ENCODE data around the gene PARL.

- TF ChIP-seq, protein P1, sequence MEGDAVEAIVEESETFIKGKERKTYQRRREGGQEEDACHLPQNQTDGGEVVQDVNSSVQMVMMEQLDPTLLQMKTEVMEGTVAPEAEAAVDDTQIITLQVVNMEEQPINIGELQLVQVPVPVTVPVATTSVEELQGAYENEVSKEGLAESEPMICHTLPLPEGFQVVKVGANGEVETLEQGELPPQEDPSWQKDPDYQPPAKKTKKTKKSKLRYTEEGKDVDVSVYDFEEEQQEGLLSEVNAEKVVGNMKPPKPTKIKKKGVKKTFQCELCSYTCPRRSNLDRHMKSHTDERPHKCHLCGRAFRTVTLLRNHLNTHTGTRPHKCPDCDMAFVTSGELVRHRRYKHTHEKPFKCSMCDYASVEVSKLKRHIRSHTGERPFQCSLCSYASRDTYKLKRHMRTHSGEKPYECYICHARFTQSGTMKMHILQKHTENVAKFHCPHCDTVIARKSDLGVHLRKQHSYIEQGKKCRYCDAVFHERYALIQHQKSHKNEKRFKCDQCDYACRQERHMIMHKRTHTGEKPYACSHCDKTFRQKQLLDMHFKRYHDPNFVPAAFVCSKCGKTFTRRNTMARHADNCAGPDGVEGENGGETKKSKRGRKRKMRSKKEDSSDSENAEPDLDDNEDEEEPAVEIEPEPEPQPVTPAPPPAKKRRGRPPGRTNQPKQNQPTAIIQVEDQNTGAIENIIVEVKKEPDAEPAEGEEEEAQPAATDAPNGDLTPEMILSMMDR (IDR thresholded peaks at IDR 0.05; ENCODE audit: poor library complexity), result no peak
- TF ChIP-seq EZH2phosphoT487 (IDR thresholded peaks at IDR 0.05; ENCODE audit: low read depth, severe bottlenecking, unreplicated experiment), result no peak
Measured at GRCh38 chr3:183857863-183858262, 26.8 kb downstream of the PARL start.

Measured in hepatocyte (in vitro differentiated cells).